Measurements from ENCODE around the gene SLC16A10.

DNA sequence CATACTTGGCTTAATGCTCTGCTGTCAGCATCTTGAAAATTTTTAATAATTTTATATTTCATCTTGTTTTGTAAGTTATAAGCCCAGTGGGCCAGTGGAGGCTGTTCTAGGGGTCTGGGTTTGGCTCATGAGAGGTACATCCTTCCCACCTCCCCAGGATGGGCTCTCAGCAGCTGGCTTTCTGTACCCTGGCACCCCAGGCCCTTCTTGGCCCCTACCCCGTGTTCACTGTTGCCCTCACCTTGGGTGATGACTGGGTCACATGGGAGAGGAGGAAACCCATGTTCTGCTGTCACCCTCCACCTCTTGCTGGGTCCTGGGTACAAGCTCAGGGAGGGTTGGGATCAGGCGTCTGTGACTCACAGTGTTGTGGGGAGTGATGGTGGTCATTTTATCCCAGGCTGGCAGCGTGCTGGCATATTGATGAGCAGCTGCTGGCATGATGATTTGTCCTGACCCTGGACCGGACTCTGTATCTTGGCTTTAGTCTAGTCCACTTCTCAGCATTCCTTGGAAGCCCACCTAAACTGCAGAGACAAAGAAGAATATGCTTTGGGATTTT is 34.6 kb downstream of the SLC16A10 start:
- TF ChIP-seq, protein P1, sequence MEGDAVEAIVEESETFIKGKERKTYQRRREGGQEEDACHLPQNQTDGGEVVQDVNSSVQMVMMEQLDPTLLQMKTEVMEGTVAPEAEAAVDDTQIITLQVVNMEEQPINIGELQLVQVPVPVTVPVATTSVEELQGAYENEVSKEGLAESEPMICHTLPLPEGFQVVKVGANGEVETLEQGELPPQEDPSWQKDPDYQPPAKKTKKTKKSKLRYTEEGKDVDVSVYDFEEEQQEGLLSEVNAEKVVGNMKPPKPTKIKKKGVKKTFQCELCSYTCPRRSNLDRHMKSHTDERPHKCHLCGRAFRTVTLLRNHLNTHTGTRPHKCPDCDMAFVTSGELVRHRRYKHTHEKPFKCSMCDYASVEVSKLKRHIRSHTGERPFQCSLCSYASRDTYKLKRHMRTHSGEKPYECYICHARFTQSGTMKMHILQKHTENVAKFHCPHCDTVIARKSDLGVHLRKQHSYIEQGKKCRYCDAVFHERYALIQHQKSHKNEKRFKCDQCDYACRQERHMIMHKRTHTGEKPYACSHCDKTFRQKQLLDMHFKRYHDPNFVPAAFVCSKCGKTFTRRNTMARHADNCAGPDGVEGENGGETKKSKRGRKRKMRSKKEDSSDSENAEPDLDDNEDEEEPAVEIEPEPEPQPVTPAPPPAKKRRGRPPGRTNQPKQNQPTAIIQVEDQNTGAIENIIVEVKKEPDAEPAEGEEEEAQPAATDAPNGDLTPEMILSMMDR (IDR thresholded peaks at IDR 0.05), result no peak
- no peak for TF ChIP-seq POLR2A (IDR thresholded peaks at IDR 0.05)

Measured in lower leg skin (tissue), 3 donors.